Lung (tissue), 12 donors: ENCODE measurements around the gene DNAH1. TPM values are rescaled to one million over a fixed set of nuclear protein-coding genes. Genes with fewer than 3 reads are reported as not detected.

Experiments
- ATAC-seq: fragments of 200-7000 bp; cut with Tn5 transposase; one replicate; pipeline ENCODE4 v1.9.1; 2020; ENCODE audit warnings: moderate number of reproducible peaks; ENCODE audit not compliant: insufficient read depth, low FRiP score
- DNase-seq, 3 donors: peaks; one replicate each; pipeline ENCODE4 v3.0.0-alpha.2; 2013 to 2017
- H3K27ac ChIP-seq, 2 donors: one replicate each; pipeline ENCODE4 v1.5.1; 2013; ENCODE audit warnings: mild to moderate bottlenecking in 2 of 2, moderate library complexity in 2 of 2, control low read depth in 1 of 2, inconsistent platforms in 1 of 2, low read depth in 1 of 2, low read length in 1 of 2
- H3K27me3 ChIP-seq, 3 donors: one replicate each; pipeline ENCODE4 v1.5.1; 2013; ENCODE audit warnings: low read length in 2 of 3; ENCODE audit not compliant: control insufficient read depth in 3 of 3, insufficient read depth in 3 of 3
- H3K36me3 ChIP-seq, 4 donors: one replicate each; pipeline ENCODE4 v1.5.1; 2013; ENCODE audit warnings: low read length in 4 of 4, mild to moderate bottlenecking in 1 of 4, moderate library complexity in 1 of 4; ENCODE audit not compliant: control insufficient read depth in 4 of 4, insufficient read depth in 4 of 4
- H3K4me1 ChIP-seq, 5 donors: one replicate each; pipeline ENCODE4 v1.5.1; 2013; ENCODE audit warnings: low read length in 5 of 5, mild to moderate bottlenecking in 2 of 5, moderate library complexity in 1 of 5; ENCODE audit not compliant: control insufficient read depth in 5 of 5, insufficient read depth in 5 of 5
- H3K4me3 ChIP-seq: one replicate; pipeline ENCODE4 v1.5.1; 2013; ENCODE audit warnings: mild to moderate bottlenecking, control low read depth, moderate library complexity
- H3K9ac ChIP-seq, 2 donors: one replicate each; pipeline ENCODE4 v1.5.1; 2013; ENCODE audit warnings: low read length in 2 of 2, control low read depth in 1 of 2; ENCODE audit not compliant: insufficient read depth in 1 of 2
- H3K9me3 ChIP-seq, 4 donors: one replicate each; pipeline ENCODE4 v1.5.1; 2013; ENCODE audit warnings: low read length in 3 of 4, mild to moderate bottlenecking in 1 of 4, moderate library complexity in 1 of 4; ENCODE audit not compliant: control insufficient read depth in 4 of 4, insufficient read depth in 3 of 4
- WGBS, 2 donors: extraction: QIAGEN DNeasy Blood & Tissue Kit; methylation state at CpG; one replicate each; pipeline ENCODE4 v1.1.7; 2013; 5-methylcytosine and 5-hydroxymethylcytosine counted together
- polyA plus RNA-seq, 2 donors: library from polyadenylated mRNA; stranded (reverse); fragments of 200-250 nt; gene quantifications; one replicate each; pipeline ENCODE4 v1.2.1, GENCODE V29; 2013
- total RNA-seq, 2 donors: library from RNA; depleted of rRNA in 1 of 2; stranded (reverse); fragments of >200 nt in 1 of 2; gene quantifications; one replicate each; pipeline ENCODE4 v1.2.1, GENCODE V29; 2014 to 2021
- TF ChIP-seq, protein P1 (sequence below): IDR thresholded peaks from 2 replicates; pipeline ENCODE4 v1.5.1; 2012; ENCODE audit warnings: mild to moderate bottlenecking; ENCODE audit errors: control extremely low read depth, extremely low read depth
- donor health status: control.
- donor health status: control.
- donor health status: Bipolar disorder and iron deficiency.
- donor health status: healthy.
- donor health status: DM: yes; HTN: yes; CAD: no.

DNAH1 gene
- total and polyA plus RNA-seq, 4 donors: 6.1 to 21.5 (median 11.4) TPM

DNA sequence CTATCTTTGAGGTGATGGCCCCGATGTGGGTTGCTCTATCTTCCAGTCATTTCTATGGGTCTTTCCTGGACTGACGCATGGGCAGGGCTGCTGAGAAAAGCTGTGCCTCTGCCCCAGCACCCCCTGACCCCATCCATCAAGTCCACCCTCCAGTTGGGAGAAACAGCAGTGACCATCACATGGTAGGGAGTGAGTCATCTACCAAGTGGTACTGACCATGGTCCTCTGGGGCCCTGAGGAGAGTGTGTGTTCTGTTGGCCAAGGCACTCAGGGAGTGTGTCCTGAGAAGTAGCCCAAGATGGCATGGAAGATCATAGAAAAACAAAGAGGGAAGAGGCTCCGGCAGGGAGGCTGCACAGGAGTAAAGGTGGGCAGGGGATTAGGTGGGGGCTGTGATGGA lies 1.6 kb upstream of the DNAH1 start:
- peaks cover 0 to 3% (median 0%) of the 10 kb centered on the region in 4 donors for H3K36me3 ChIP-seq
- H3K9me3 ChIP-seq: no peaks in the 10 kb centered on the region
- TF ChIP-seq, protein P1, sequence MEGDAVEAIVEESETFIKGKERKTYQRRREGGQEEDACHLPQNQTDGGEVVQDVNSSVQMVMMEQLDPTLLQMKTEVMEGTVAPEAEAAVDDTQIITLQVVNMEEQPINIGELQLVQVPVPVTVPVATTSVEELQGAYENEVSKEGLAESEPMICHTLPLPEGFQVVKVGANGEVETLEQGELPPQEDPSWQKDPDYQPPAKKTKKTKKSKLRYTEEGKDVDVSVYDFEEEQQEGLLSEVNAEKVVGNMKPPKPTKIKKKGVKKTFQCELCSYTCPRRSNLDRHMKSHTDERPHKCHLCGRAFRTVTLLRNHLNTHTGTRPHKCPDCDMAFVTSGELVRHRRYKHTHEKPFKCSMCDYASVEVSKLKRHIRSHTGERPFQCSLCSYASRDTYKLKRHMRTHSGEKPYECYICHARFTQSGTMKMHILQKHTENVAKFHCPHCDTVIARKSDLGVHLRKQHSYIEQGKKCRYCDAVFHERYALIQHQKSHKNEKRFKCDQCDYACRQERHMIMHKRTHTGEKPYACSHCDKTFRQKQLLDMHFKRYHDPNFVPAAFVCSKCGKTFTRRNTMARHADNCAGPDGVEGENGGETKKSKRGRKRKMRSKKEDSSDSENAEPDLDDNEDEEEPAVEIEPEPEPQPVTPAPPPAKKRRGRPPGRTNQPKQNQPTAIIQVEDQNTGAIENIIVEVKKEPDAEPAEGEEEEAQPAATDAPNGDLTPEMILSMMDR: no peak
- no peak overlapping the region for H3K27ac ChIP-seq
- H3K9ac ChIP-seq: no peak overlapping the region
- peaks cover 0 to 21% (median 0%) of the 10 kb centered on the region in 5 donors for H3K4me1 ChIP-seq
- DNase-seq (no peak), ATAC-seq (no peak)
- no peak overlapping the region for H3K4me3 ChIP-seq
- 88 to 100% methylated on average over 3 of the region's 3 CpGs for WGBS, 2 donors
- peaks cover 0 to 4% (median 0%) of the 10 kb centered on the region in 3 donors for H3K27me3 ChIP-seq

- no peak overlapping the region for H3K4me3 ChIP-seq
- H3K36me3 ChIP-seq: peaks cover 0 to under 1% (median 0%) of the 10 kb centered on the region in 4 donors
- WGBS, 2 donors: 93 to 96% methylated on average over 6 of the region's 6 CpGs
- no peaks in the 10 kb centered on the region for H3K9me3 ChIP-seq
- DNase-seq (no peak), ATAC-seq (no peak)
- no peak overlapping the region for H3K27ac ChIP-seq
- H3K4me1 ChIP-seq: peaks cover 0 to 21% (median 0%) of the 10 kb centered on the region in 5 donors
- H3K9ac ChIP-seq: no peak overlapping the region
- TF ChIP-seq, protein P1: no peak
- H3K27me3 ChIP-seq: peaks cover 0 to 4% (median 0%) of the 10 kb centered on the region in 3 donors
Observed at GRCh38 chr3:52315006-52315405, 1.1 kb upstream of the DNAH1 start.

GRCh38 chr3:52317208-52318000 lies 1.3 kb downstream of the DNAH1 start:
- no peak overlapping the region for H3K4me3 ChIP-seq
- H3K27ac ChIP-seq: peak overlapping the region in 1 of 2 donors; percentile 2
- ATAC-seq: peak; percentile 83

More at GRCh38 chr3:52317208-52318000, 1.3 kb downstream of the DNAH1 start:
- Histone ChIP-seq H3K9ac (peak overlapping the region in 1 of 2 donors; percentile 76), H3K27me3 (peaks cover 0 to 4% (median 0%) of the 10 kb centered on the region in 3 donors), H3K4me1 (peaks cover 0 to 13% (median 0%) of the 10 kb centered on the region in 5 donors), H3K36me3 (no peaks in the 10 kb centered on the region), H3K9me3 (no peaks in the 10 kb centered on the region)
- DNase-seq: peak; percentile 60 to 65 (median 65)
- TF ChIP-seq, protein P1: no peak
- WGBS, 2 donors: 13 to 17% methylated on average over 45 of the region's 45 CpGs
